Muscle layer of duodenum (tissue), 2 donors: ENCODE measurements around the gene ADAMTS17.

Source experiments
- H3K27ac ChIP-seq: one replicate; pipeline ENCODE4 v1.7.0; 2013; ENCODE audit warnings: mild to moderate bottlenecking, low read length
- H3K27me3 ChIP-seq: one replicate; pipeline ENCODE4 v1.7.0; 2013; ENCODE audit warnings: low read depth, mild to moderate bottlenecking, control low read depth, low read length
- H3K36me3 ChIP-seq, 2 donors: one replicate each; pipeline ENCODE4 v1.7.0; 2013; ENCODE audit warnings: low read length in 2 of 2, control low read depth in 1 of 2, mild to moderate bottlenecking in 1 of 2; ENCODE audit not compliant: insufficient read depth in 2 of 2, control insufficient read depth in 1 of 2
- H3K4me1 ChIP-seq, 2 donors: one replicate each; pipeline ENCODE4 v1.7.0; 2013; ENCODE audit warnings: low read length in 2 of 2, mild to moderate bottlenecking in 2 of 2, control low read depth in 1 of 2, moderate library complexity in 1 of 2; ENCODE audit not compliant: insufficient read depth in 2 of 2, control insufficient read depth in 1 of 2
- H3K4me3 ChIP-seq, 2 donors: one replicate each; pipeline ENCODE4 v1.7.0; 2013; ENCODE audit warnings: low read length in 2 of 2, low read depth in 1 of 2, mild to moderate bottlenecking in 1 of 2
- H3K9me3 ChIP-seq, 2 donors: one replicate each; pipeline ENCODE4 v1.7.0; 2013; ENCODE audit warnings: low read length in 2 of 2, control low read depth in 1 of 2, mild to moderate bottlenecking in 1 of 2; ENCODE audit not compliant: control insufficient read depth in 1 of 2
- donor health status: healthy.

ADAMTS17 gene

GRCh38 chr15:100106732-100107131 lies 235.0 kb downstream of the ADAMTS17 start:
- Histone ChIP-seq H3K9me3 (no peaks in the 10 kb centered on the region), H3K27ac (no peak overlapping the region), H3K4me3 (no peak overlapping the region), H3K27me3 (no peaks in the 10 kb centered on the region), H3K36me3 (no peaks in the 10 kb centered on the region), H3K4me1 (peaks cover 0 to 12% of the 10 kb centered on the region in 2 donors)

DNA sequence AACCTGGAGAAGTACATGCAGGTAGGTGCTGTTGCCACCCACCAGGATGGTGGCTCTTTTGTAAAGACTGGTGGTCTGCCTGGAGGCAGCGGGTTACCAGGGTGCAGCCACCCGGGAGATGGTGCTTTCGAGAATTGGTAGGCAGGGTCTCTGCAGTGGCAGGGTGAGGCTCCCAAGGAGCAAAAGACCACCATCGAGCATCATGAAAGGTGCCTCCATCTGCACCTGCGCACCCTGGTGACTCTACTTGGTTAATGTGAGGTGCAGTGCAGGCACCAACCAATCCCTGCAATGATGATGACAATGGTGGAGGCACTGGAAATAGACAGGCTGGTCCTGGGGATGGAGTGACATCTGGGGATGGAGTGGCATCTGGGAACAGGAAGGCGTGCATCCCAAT lies 236.7 kb downstream of the ADAMTS17 start:
- Histone ChIP-seq H3K27me3 (no peaks in the 10 kb centered on the region), H3K9me3 (no peaks in the 10 kb centered on the region), H3K27ac (no peak overlapping the region), H3K4me1 (no peaks in the 10 kb centered on the region), H3K36me3 (no peaks in the 10 kb centered on the region), H3K4me3 (no peak overlapping the region)

- Histone ChIP-seq H3K27ac (no peak overlapping the region), H3K4me3 (no peak overlapping the region), H3K27me3 (no peaks in the 10 kb centered on the region), H3K36me3 (no peaks in the 10 kb centered on the region), H3K9me3 (no peaks in the 10 kb centered on the region), H3K4me1 (no peaks in the 10 kb centered on the region)
Observed at GRCh38 chr15:100104245-100104644, 237.5 kb downstream of the ADAMTS17 start.

- no peaks in the 10 kb centered on the region for H3K9me3 ChIP-seq
- no peaks in the 10 kb centered on the region for H3K27me3 ChIP-seq
- no peaks in the 10 kb centered on the region for H3K4me1 ChIP-seq
- no peak overlapping the region for H3K27ac ChIP-seq
- H3K4me3 ChIP-seq: no peak overlapping the region
- no peaks in the 10 kb centered on the region for H3K36me3 ChIP-seq
Observed at GRCh38 chr15:100103828-100104227, 237.9 kb downstream of the ADAMTS17 start.

- Histone ChIP-seq H3K4me3 (no peak overlapping the region), H3K4me1 (no peaks in the 10 kb centered on the region), H3K27ac (no peak overlapping the region), H3K36me3 (no peaks in the 10 kb centered on the region), H3K27me3 (no peaks in the 10 kb centered on the region), H3K9me3 (no peaks in the 10 kb centered on the region)
Observed at GRCh38 chr15:100101426-100102089, 240.2 kb downstream of the ADAMTS17 start.

GRCh38 chr15:100100926-100101325 lies 240.8 kb downstream of the ADAMTS17 start:
- no peaks in the 10 kb centered on the region for H3K27me3 ChIP-seq
- H3K4me3 ChIP-seq: no peak overlapping the region
- H3K27ac ChIP-seq: no peak overlapping the region
- no peaks in the 10 kb centered on the region for H3K4me1 ChIP-seq
- no peaks in the 10 kb centered on the region for H3K36me3 ChIP-seq
- no peaks in the 10 kb centered on the region for H3K9me3 ChIP-seq

- H3K9me3 ChIP-seq: no peaks in the 10 kb centered on the region
- H3K36me3 ChIP-seq: no peaks in the 10 kb centered on the region
- no peak overlapping the region for H3K27ac ChIP-seq
- no peaks in the 10 kb centered on the region for H3K4me1 ChIP-seq
- H3K4me3 ChIP-seq: no peak overlapping the region
- H3K27me3 ChIP-seq: no peaks in the 10 kb centered on the region
Observed at GRCh38 chr15:100099976-100100375, 241.8 kb downstream of the ADAMTS17 start.

DNA sequence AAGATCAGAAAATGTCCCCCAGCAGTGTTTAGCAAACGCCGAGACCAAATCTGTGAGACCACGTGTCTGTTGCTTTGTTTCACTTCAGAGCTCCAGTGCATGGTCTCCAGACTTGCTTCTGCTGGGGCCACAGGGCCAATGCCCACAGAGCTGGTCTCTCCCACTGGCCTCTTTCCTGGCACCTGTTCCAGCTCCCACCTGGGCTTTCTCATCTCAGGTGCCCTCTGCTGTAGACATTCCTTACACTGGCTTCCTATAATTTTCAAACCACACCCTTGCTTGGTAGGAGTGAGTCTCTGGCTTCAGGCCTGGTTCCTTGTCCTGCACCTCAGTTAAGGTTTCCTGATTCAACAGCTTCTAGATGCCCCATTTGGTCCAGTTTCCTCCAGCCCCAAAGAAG lies 243.1 kb downstream of the ADAMTS17 start:
- Histone ChIP-seq H3K27ac (no peak overlapping the region), H3K27me3 (no peaks in the 10 kb centered on the region)

GRCh38 chr15:100097342-100098127 lies 244.2 kb downstream of the ADAMTS17 start:
- H3K4me1 ChIP-seq: no peaks in the 10 kb centered on the region
- H3K27me3 ChIP-seq: no peaks in the 10 kb centered on the region
- no peak overlapping the region for H3K4me3 ChIP-seq
- no peak overlapping the region for H3K27ac ChIP-seq
- H3K36me3 ChIP-seq: no peaks in the 10 kb centered on the region
- no peaks in the 10 kb centered on the region for H3K9me3 ChIP-seq

More for the DNA sequence above, 243.1 kb downstream of the ADAMTS17 start:
- no peaks in the 10 kb centered on the region for H3K4me1 ChIP-seq
- H3K9me3 ChIP-seq: no peaks in the 10 kb centered on the region
- no peaks in the 10 kb centered on the region for H3K36me3 ChIP-seq
- no peak overlapping the region for H3K4me3 ChIP-seq

- Histone ChIP-seq H3K27ac (no peak overlapping the region), H3K4me3 (no peak overlapping the region), H3K27me3 (no peaks in the 10 kb centered on the region), H3K9me3 (no peaks in the 10 kb centered on the region), H3K4me1 (no peaks in the 10 kb centered on the region), H3K36me3 (no peaks in the 10 kb centered on the region)
Observed at GRCh38 chr15:100096700-100097099, 245.1 kb downstream of the ADAMTS17 start.

DNA sequence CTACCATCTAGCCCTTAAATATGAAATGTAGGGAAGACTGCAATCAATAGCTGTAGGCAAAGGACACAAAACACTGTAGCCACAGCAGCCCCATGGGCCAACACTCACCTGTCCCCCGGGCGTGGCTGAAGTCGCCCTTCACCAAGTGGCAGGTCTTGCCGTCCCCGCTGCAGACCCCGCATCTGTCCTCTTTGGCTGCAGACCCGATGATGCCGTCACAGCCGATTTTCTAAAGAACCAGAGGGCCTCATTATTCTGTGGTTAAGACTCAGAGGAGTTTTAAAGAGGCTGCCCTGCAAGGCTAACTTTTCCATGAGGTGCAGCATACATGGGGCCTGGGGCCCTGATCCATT lies 245.6 kb downstream of the ADAMTS17 start:
- H3K9me3 ChIP-seq: no peaks in the 10 kb centered on the region
- no peak overlapping the region for H3K4me3 ChIP-seq
- no peaks in the 10 kb centered on the region for H3K36me3 ChIP-seq
- H3K4me1 ChIP-seq: no peaks in the 10 kb centered on the region
- H3K27me3 ChIP-seq: no peaks in the 10 kb centered on the region
- no peak overlapping the region for H3K27ac ChIP-seq
